ENCODE results near the gene ATAD3C. TPM values are rescaled to one million over a fixed set of nuclear protein-coding genes. Genes with fewer than 3 reads are reported as not detected.
"Not testable (repeated sequence)": the region's sequence is repeated elsewhere in the genome, so short reads cannot be mapped to it uniquely, and the experiment has no call there.

ATAD3C gene
- polyA plus RNA-seq, 1 donor (not counting 4 experiments of a cell fraction or from before 2014, with no cell fraction given): 0.39 TPM

DNA sequence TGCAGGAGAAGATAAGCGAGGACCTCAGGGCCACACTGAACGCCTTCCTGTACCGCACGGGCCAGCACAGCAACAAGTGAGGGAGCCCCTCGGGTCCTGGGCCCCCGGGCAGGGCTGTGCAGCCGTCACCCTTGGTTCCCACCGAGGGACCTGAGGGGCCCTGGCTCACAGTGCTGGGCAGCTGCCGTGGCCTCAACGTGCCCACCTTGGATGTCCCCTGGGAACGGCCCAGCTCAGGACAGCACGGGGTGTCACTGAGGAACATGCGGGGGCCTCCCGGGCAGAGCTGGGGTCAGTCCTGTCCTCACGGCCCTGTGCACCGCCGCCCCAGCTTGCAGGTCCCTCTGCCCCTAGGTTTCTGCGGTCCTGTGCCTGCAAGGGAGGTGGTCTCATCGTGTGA is 9.7 kb downstream of the ATAD3C start:
- H3K9me1 ChIP-seq (ENCODE audit: control insufficient read depth, extremely low read depth, insufficient read depth, low read length); H3K9ac ChIP-seq (ENCODE audit: control insufficient read depth, extremely low read depth, insufficient read depth, low read length); H4K20me1 ChIP-seq (ENCODE audit: control insufficient read depth, extremely low read depth, insufficient read depth, low read length); H3K36me3 ChIP-seq (ENCODE audit: control insufficient read depth in 2 of 2, extremely low read depth in 1 of 2, insufficient read depth in 2 of 2, low read length in 2 of 2); DNase-seq (ENCODE audit: low read depth, low spot score); H3K9me3 ChIP-seq (ENCODE audit: control insufficient read depth, low read depth, low read length); H2AFZ ChIP-seq (ENCODE audit: control insufficient read depth, low read length); H3K27ac ChIP-seq (ENCODE audit: control insufficient read depth, insufficient read depth, low read length); H3K27me3 ChIP-seq (ENCODE audit: control insufficient read depth, extremely low read depth, insufficient read depth, low read length); dilution Hi-C loops (cut with MboI; ENCODE audit: extremely low pct_ligation_motif_present, low sequenced_read_pairs); H3K79me2 ChIP-seq (ENCODE audit: control insufficient read depth, insufficient read depth, low read length); H3K4me3 ChIP-seq (ENCODE audit: control insufficient read depth in 2 of 3, extremely low read depth in 1 of 3, insufficient read depth in 2 of 3, low read depth in 1 of 3, low read length in 3 of 3); H3K4me2 ChIP-seq (ENCODE audit: control insufficient read depth, extremely low read depth, insufficient read depth, low read depth, low read length); FAIRE-seq: not testable (repeated sequence)
- peaks cover 12% of the 10 kb centered on the region for H3K4me1 ChIP-seq (ENCODE audit: control insufficient read depth, extremely low read depth, insufficient read depth, low read length)

DNA sequence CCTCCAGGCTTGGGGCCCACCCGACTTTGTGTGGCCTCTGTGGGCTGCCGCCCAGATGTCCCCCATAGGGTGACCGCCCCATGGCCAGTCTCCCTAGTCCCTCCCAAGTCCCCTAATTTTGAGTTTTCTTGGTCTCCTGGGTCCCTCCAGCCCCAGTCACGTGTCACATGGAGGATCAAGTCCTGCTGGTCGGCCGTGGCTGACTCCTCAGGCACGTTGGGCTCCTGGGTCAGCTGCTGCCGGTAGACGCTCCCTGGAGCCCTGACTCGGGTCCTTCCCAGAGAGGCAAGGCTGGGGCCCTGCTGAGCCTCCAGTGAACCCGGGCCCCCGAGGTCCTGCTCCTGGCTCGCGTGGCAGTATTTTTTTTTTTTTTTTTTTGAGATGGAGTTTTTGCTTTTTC is 10.2 kb downstream of the ATAD3C start:
- H3K79me2 ChIP-seq (ENCODE audit: control insufficient read depth, insufficient read depth, low read length); H3K4me2 ChIP-seq (ENCODE audit: control insufficient read depth, extremely low read depth, insufficient read depth, low read depth, low read length); H3K27ac ChIP-seq (ENCODE audit: control insufficient read depth, insufficient read depth, low read length); H2AFZ ChIP-seq (ENCODE audit: control insufficient read depth, low read length); H3K4me3 ChIP-seq (ENCODE audit: control insufficient read depth in 2 of 3, extremely low read depth in 1 of 3, insufficient read depth in 2 of 3, low read depth in 1 of 3, low read length in 3 of 3); H3K36me3 ChIP-seq (ENCODE audit: control insufficient read depth in 2 of 2, extremely low read depth in 1 of 2, insufficient read depth in 2 of 2, low read length in 2 of 2); FAIRE-seq; H4K20me1 ChIP-seq (ENCODE audit: control insufficient read depth, extremely low read depth, insufficient read depth, low read length); H3K9me1 ChIP-seq (ENCODE audit: control insufficient read depth, extremely low read depth, insufficient read depth, low read length); DNase-seq (ENCODE audit: low read depth, low spot score); dilution Hi-C loops (cut with MboI; ENCODE audit: extremely low pct_ligation_motif_present, low sequenced_read_pairs); H3K9me3 ChIP-seq (ENCODE audit: control insufficient read depth, low read depth, low read length); H3K27me3 ChIP-seq (ENCODE audit: control insufficient read depth, extremely low read depth, insufficient read depth, low read length); H3K9ac ChIP-seq (ENCODE audit: control insufficient read depth, extremely low read depth, insufficient read depth, low read length): not testable (repeated sequence)
- H3K4me1 ChIP-seq (ENCODE audit: control insufficient read depth, extremely low read depth, insufficient read depth, low read length): peaks cover 12% of the 10 kb centered on the region

DNA sequence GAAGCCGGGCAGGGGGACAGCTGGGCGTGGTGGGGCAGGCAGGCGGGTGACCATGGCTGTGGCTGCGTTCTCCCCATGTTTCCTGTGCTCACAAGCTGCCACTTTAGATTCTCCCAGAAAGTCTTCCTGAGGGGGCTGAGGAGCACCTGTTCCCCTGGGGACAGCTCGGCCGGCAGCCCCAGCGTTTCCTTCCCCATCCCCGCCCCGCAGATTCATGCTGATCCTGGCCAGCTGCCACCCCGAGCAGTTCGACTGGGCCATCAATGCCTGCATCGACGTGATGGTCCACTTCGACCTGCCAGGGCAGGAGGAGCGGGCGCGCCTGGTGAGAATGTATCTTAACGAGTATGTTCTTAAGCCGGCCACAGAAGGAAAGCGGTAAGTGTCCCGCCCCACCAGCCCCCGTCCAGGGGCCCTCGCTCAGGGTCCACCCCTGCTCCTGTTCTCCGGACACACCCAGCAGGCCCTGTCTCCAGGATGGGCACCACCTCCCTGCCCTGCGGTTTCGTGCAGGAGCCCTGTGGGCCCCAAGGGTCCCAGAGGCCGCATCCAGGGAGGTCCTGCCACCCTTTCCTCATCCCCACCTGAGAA is 11.1 kb downstream of the ATAD3C start:
- H3K9me3 ChIP-seq (ENCODE audit: control insufficient read depth, low read depth, low read length): no peaks in the 10 kb centered on the region
- H2AFZ ChIP-seq (ENCODE audit: control insufficient read depth, low read length): no peak overlapping the region
- H3K9me1 ChIP-seq (ENCODE audit: control insufficient read depth, extremely low read depth, insufficient read depth, low read length): no peaks in the 10 kb centered on the region
- H3K4me3 ChIP-seq (ENCODE audit: control insufficient read depth in 2 of 3, extremely low read depth in 1 of 3, insufficient read depth in 2 of 3, low read depth in 1 of 3, low read length in 3 of 3): no peak overlapping the region
- peaks cover under 1% of the 10 kb centered on the region for H3K27me3 ChIP-seq (ENCODE audit: control insufficient read depth, extremely low read depth, insufficient read depth, low read length)
- no peak overlapping the region for H3K9ac ChIP-seq (ENCODE audit: control insufficient read depth, extremely low read depth, insufficient read depth, low read length)
- dilution Hi-C loops (cut with MboI; ENCODE audit: extremely low pct_ligation_motif_present, low sequenced_read_pairs): no loop called here
- no peaks in the 10 kb centered on the region for H3K36me3 ChIP-seq (ENCODE audit: control insufficient read depth in 2 of 2, extremely low read depth in 1 of 2, insufficient read depth in 2 of 2, low read length in 2 of 2)
- H3K27ac ChIP-seq (ENCODE audit: control insufficient read depth, insufficient read depth, low read length): no peak overlapping the region
- H4K20me1 ChIP-seq (ENCODE audit: control insufficient read depth, extremely low read depth, insufficient read depth, low read length): no peaks in the 10 kb centered on the region
- no peak for FAIRE-seq
- no peak for DNase-seq (ENCODE audit: low read depth, low spot score)
- no peaks in the 10 kb centered on the region for H3K79me2 ChIP-seq (ENCODE audit: control insufficient read depth, insufficient read depth, low read length)
- TF ChIP-seq EZH2 (IDR thresholded peaks at IDR 0.05; ENCODE audit: low read length): no peak
- TF ChIP-seq, protein P1, sequence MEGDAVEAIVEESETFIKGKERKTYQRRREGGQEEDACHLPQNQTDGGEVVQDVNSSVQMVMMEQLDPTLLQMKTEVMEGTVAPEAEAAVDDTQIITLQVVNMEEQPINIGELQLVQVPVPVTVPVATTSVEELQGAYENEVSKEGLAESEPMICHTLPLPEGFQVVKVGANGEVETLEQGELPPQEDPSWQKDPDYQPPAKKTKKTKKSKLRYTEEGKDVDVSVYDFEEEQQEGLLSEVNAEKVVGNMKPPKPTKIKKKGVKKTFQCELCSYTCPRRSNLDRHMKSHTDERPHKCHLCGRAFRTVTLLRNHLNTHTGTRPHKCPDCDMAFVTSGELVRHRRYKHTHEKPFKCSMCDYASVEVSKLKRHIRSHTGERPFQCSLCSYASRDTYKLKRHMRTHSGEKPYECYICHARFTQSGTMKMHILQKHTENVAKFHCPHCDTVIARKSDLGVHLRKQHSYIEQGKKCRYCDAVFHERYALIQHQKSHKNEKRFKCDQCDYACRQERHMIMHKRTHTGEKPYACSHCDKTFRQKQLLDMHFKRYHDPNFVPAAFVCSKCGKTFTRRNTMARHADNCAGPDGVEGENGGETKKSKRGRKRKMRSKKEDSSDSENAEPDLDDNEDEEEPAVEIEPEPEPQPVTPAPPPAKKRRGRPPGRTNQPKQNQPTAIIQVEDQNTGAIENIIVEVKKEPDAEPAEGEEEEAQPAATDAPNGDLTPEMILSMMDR (optimal IDR thresholded peaks at IDR 0.05 in 1 of 3, IDR thresholded peaks at IDR 0.05 in 1 of 3, conservative IDR thresholded peaks at IDR 0.05 in 1 of 3; ENCODE audit: extremely low read depth in 1 of 3, insufficient read depth in 2 of 3, low read length in 3 of 3): no peak
- H3K4me2 ChIP-seq (ENCODE audit: control insufficient read depth, extremely low read depth, insufficient read depth, low read depth, low read length): no peak overlapping the region
- H3K4me1 ChIP-seq (ENCODE audit: control insufficient read depth, extremely low read depth, insufficient read depth, low read length): peaks cover 12% of the 10 kb centered on the region
